Testis (tissue), 2 donors: ENCODE results near the gene AMBRA1.

ENCODE experiments used
- CTCF ChIP-seq, 3 experiments: fragments of 450-650 bp in 2 of 3; fragments of 200-600 bp in 1 of 3; sonication (generic) in 1 of 3; IDR thresholded peaks; one replicate each; pipeline ENCODE4 v1.5.1; 2016 to 2019; ENCODE audit warnings: antibody characterized with exemption in 3 of 3, mild to moderate bottlenecking in 2 of 3, moderate library complexity in 1 of 3
- POLR2A ChIP-seq: fragments of 450-650 bp; IDR thresholded peaks from one replicate; pipeline ENCODE4 v1.6.1; 2017; ENCODE audit warnings: antibody characterized with exemption, mild to moderate bottlenecking, moderate library complexity

- no peak for TF ChIP-seq CTCF (IDR thresholded peaks at IDR 0.05)
- TF ChIP-seq POLR2A: no peak
These were observed 107.9 kb downstream of the AMBRA1 start for GRCh38 chr11:46485856-46486443.
